Measurements from ENCODE around the gene VKORC1L1.
A peak's percentile ranks its signal among the peaks of the same experiment; 100 is the strongest.
"Not testable (repeated sequence)": the region's sequence is repeated elsewhere in the genome, so short reads cannot be mapped to it uniquely, and the experiment has no call there.

Gene VKORC1L1

GRCh38 chr7:65979583-65980477 is 107.0 kb downstream of the VKORC1L1 start:
- DNase-seq, result no peak

- no peak for DNase-seq
Observed at GRCh38 chr7:65980478-65981250, 107.8 kb downstream of the VKORC1L1 start.

DNA sequence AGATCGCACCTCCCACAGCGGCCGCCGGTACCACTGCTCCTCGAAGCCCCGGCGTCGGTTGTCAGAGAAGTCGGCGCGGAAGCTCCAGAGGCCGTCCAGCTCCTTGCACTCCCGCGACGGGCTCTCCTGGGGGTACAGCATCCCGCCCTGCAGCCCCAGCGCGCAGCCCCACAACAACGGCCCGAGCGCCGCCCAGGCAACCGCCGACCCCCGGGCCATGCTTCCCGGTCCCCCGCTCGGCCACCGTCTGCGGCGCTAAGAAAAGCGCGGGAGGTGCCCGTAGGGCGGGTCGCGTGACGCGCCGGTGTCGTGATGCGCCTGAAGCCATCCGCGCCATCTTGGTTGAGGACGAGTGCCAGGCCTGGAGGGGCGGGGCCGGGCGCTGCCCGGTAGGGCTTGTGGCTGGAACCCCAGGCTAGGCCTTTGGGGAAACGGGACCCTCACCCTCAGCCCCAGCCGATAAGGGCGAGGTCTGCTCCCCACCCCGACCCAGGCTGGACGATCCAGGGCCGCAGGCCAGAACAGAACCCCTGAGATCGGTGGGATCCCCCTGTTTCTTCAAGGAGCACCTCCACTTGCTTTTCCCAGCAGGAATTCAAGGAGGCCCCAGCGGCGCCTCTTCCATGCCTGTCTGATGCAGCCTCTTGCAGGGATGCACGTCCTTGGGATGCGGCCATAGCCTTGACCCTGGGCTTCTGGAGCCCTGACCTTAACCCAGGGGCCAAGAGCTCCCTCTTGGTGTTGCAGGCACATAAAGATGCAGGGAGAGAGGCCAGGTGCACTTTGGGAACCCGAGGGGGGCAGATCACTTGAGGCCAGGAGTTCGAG is 109.3 kb downstream of the VKORC1L1 start, which contains the start of gene GUSB:
TSS of gene GUSB (minus strand) at position 249 of the 828 bp plus-strand sequence. CDS start at position 219, 30 bp downstream.
- DNase-seq, result peak; percentile 51

GRCh38 chr7:65983965-65984658 is 111.2 kb downstream of the VKORC1L1 start:
- DNase-seq, result no peak

DNA sequence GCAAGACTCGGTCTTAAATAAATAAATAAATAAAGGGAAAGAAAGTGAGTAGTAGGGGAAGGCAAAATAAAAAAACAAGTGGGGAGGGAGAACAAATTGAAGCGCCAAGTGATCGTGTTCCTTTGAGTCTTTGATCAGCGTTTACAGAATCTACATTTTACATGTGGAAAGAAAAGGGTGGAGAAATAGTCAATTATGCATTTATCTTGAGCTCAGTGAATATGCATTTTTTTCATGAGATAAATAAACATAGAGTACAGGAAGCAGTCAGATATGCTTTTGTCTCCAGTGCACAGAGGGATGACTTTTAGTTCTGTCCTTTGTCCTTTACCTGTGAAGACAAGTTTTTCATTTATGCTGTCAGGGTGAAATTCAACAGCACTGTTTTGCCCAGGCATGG is 115.2 kb downstream of the VKORC1L1 start:
- DNase-seq, result no peak

DNA sequence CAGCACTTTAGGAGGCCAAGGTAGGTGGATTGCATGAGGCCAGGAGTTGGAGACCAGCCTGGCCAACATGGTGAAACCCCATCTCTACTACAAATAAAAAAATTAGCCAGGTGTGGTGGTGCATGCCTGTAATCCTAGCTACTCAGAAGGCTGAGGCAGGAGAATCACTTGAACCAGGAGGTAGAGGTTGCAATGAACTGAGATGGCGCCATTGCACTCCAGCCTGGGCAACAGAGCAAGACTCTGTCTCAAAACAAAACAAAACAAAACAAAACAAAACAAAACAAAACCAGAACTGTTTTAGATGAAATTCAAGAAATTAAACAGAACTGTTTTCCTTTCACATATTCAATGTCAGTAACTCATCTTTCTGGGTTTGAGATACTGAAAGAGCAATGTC is 115.6 kb downstream of the VKORC1L1 start:
- not testable (repeated sequence) for DNase-seq

- no peak for DNase-seq
Observed at GRCh38 chr7:65989694-65990080, 116.8 kb downstream of the VKORC1L1 start.

- not testable (repeated sequence) for DNase-seq
Observed at GRCh38 chr7:65991829-65992228, 119.0 kb downstream of the VKORC1L1 start.

GRCh38 chr7:65992526-65992925 is 119.7 kb downstream of the VKORC1L1 start:
- DNase-seq, result no peak

- not testable (repeated sequence) for DNase-seq
Observed at GRCh38 chr7:65994984-65995383, 122.1 kb downstream of the VKORC1L1 start.

- not testable (repeated sequence) for DNase-seq
Observed at GRCh38 chr7:66000823-66001417, 128.0 kb downstream of the VKORC1L1 start.

DNA sequence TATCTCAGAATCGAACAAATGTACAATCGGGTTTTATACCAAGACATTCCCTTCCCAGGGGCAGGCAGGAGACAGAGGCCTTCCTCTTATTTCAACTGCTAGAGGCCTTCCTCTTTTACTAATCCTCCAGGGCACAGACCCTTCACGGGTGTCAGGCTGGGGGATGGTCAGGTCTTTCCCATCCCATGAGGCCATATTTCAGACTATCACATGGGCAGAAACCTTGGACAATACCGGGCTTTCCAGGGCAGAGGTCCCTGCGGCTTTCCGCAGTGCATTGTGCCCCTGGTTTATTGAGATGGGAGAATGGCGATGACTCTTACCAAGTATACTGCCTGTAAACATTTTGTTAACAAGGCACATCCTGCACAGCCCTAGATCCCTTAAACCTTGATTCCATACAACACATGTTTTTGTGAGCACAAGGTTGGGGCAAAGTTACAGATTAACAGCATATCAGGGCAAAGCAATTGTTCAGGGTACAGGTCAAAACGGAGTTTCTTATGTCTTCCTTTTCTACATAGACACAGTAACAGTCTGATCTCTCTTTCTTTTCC is 132.3 kb downstream of the VKORC1L1 start:
- not testable (repeated sequence) for DNase-seq

DNA sequence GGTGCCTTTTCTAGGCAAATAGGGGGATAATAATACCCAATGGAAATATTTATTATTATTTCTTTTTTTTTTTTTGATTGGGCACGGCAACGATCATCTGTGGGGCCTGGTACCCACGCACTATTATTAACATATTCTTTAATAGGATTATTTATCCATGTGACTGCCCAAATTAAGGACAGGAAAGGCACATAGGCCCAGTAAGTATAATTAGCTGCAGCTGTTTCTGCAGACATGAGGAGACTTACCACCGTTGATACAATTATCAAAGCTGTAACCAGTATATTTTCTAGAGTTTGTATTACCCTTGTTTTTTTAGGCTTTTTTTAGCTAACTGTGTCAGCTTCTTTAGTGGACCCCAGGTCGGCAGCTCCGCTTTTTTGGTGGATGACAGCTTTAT is 134.4 kb downstream of the VKORC1L1 start:
- DNase-seq, result no peak

All from NCI-H2029 treated with DMSO at 0.1 percent for 48 hours (cell line).